ENCODE measurements around the gene NABP2. TPM values are rescaled to one million over a fixed set of nuclear protein-coding genes. Genes with fewer than 3 reads are reported as not detected.

Gene NABP2
- 10 to 100 TPM; 13.2 to 24.3 (median 17.2) TPM for total RNA-seq

DNA sequence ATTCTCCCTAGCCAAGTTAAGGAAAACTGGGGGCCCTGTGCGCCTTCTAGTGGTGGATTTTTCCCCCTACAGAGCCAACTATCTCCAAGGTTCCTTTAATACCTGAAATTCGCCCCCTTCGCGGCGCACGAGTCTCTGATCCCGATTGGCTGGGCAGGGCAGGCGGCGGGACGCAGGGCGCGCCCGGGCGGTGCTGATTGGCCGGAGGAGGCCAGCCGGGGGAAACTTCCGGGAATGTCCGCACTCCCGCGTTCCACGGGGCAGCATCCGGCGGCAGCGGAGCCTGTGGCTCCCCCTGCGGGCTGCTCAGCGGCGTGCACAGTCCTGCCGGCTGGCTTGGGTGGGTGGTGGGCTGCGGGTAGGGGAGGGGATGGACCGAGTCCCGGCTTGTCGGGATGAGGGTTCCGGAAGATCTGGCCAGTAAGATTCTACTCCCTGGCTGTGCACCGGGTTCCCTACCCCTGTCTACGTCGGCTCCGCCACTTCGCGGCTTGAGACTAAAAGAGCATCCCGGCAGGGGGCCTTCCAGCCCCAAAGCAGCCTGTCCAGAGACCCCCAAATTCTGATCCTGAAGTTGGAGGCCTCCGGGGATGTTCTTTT, at the start of gene NABP2:
Gene NABP2 (plus strand): TSS at position 241 of the 600 bp plus-strand sequence. CDS start 515 bp downstream, outside the sequence.
- TF ChIP-seq, protein P1, sequence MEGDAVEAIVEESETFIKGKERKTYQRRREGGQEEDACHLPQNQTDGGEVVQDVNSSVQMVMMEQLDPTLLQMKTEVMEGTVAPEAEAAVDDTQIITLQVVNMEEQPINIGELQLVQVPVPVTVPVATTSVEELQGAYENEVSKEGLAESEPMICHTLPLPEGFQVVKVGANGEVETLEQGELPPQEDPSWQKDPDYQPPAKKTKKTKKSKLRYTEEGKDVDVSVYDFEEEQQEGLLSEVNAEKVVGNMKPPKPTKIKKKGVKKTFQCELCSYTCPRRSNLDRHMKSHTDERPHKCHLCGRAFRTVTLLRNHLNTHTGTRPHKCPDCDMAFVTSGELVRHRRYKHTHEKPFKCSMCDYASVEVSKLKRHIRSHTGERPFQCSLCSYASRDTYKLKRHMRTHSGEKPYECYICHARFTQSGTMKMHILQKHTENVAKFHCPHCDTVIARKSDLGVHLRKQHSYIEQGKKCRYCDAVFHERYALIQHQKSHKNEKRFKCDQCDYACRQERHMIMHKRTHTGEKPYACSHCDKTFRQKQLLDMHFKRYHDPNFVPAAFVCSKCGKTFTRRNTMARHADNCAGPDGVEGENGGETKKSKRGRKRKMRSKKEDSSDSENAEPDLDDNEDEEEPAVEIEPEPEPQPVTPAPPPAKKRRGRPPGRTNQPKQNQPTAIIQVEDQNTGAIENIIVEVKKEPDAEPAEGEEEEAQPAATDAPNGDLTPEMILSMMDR (IDR thresholded peaks at IDR 0.05): peak in 2 of 3 donors; percentile 47 to 92
- DNase-seq (ENCODE audit: low spot score): peak; percentile 91
- peak; percentile 91 for ATAC-seq (ENCODE audit: low FRiP score)

DNA sequence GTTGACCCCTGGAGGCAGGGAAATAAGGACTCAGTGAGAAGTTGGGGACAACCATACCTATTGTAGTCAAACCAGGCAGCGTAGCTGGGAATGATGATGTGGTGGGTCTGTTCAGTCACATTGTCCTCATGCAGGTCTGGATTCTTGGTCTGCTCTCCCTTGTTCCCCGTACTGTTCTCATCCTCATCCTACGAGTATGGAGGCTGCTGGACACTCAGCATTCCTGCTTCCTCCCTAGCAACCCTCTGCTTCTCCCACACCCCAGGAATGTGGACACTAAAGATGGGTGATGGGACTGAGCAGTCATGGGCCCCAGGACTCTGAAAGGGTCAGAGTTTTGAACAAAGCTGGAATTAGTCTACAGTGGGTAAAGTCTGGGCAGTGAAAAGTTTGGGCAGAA, 45.8 kb upstream of the NABP2 start:
- TF ChIP-seq, protein P1 (IDR thresholded peaks at IDR 0.05): no peak
- no peak for DNase-seq (ENCODE audit: low spot score)

DNA sequence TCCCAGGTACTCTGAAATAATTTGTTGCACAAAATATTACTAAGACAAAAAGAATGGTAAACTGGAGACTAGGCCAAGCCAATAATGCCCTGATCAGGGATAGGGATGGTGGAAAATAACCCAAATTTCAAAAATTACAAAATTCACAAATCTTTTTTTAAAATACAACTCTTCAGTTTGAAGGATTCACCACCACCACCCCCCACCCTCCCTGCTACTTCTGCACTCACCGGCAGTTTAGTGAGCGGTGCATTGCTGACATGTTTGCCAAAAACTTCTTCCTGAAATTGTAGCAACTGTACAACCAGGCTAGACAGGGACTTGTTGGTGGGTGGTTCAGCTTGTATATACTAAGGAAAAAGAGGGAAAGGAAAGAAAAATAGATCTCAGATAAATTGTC, 37.2 kb upstream of the NABP2 start:
- DNase-seq (ENCODE audit: low spot score) (no peak), ATAC-seq (ENCODE audit: low FRiP score) (no peak)
- TF ChIP-seq, protein P1 (IDR thresholded peaks at IDR 0.05): no peak

More for the DNA sequence above, 45.8 kb upstream of the NABP2 start:
- ATAC-seq (ENCODE audit: low FRiP score): no peak

DNA sequence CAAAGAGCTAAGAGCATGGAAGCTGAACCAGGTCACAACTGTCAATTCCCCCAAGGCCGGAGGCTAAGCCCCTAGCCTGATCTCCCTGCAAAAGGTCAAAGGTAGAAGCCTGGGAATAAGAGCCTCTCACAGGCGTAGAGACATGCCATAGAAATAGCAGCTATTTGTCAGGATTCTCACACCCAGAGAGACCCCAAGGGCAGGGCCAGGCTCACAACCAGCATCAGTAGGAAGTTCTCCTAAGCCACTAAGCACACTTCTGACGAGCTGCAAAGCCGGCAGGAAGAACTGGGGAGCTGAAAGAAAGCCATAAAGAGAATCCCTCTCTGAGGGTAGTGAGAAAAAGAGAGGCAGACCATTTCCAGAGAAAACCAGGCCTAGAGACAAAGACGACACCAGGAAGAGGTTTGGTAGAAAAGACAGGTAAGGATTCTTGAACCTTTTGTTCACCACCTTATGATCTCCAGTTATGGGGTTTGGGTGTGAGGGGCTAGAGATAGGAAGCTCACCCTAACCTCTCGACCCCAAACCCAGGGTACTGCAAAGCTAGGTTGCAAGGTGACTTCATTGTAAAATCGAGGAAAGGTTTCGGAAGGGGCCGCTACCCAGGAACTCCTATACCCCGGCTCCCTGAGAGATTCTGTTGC, 35.9 kb upstream of the NABP2 start:
- TF ChIP-seq, protein P1 (IDR thresholded peaks at IDR 0.05): no peak
- no peak for ATAC-seq (ENCODE audit: low FRiP score)
- no peak for DNase-seq (ENCODE audit: low spot score)

DNA sequence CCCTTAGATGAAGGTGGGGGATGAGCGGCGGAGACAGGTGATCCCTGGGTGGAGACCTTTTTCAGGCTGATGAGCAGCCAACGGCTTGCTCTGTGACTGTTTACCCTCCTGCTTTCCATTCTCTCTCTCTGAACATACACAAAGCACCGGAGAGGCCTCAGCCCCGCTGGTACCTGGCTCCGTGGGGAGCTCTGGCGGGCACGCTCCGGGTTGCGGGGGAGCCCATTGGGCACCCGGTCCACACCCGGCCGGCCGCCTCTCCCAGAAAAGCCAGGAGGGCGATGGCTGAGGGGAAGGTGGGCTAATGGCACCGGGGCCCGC, 35.4 kb upstream of the NABP2 start:
- TF ChIP-seq, protein P1 (IDR thresholded peaks at IDR 0.05): no peak
- no peak for ATAC-seq (ENCODE audit: low FRiP score)
- no peak for DNase-seq (ENCODE audit: low spot score)

DNA sequence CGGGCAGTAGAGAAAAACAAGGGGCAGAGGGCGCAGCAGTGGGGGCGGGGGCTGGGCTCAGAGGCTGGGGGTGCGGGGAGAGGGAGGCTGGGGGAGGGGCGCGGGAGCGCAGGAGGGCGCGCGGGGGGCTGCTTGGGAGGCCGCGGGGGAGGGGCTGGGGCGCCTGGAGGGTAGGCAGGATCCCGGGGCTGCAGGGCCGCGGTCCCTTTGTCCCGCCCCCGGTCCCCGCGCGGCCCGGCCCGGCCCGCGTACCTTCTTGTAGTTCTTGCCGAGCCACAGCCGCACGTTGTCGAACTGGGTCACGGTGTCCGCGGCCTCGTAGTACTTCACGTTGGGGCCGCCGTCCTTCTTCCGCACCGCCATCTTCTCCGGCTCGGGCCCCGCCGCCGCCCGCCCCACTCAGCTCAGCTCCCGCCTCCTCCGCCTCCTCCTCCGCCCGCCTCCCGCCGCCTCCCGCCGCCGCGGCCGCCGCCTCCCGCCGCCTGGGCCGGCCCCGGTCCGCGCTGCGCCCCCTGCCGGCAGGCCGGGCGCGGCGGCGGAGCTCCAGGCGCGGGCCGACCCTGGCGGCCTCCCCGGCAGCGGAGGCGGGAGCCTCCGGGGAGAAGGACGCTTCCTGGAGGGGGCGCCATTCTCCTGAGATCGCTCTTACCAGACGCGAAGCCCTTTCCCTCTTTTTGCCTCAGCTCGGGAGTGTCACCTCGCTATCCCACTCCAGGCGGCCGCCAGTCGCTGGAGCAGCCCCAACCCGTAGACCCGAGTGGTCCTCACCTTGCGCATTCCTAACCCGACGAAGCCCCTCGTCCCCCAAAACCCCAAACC, 34.8 kb upstream of the NABP2 start, which contains the start of gene SMARCC2:
Gene SMARCC2 (minus strand): TSS at position 385 of the 819 bp plus-strand sequence. CDS start 22 bp downstream, at position 363.
- peak; percentile 88 for DNase-seq (ENCODE audit: low spot score)
- TF ChIP-seq, protein P1 (IDR thresholded peaks at IDR 0.05): peak in 2 of 3 donors; percentile 38 to 63
- peak; percentile 92 for ATAC-seq (ENCODE audit: low FRiP score)
